Testis (tissue), 2 donors: Measurements from ENCODE around the gene TUT4.

ENCODE experiments used
- CTCF ChIP-seq, 3 experiments: fragments of 450-650 bp in 2 of 3; fragments of 200-600 bp in 1 of 3; sonication (generic) in 1 of 3; IDR thresholded peaks; one replicate each; pipeline ENCODE4 v1.5.1; 2016 to 2019; ENCODE audit warnings: antibody characterized with exemption in 3 of 3, mild to moderate bottlenecking in 2 of 3, moderate library complexity in 1 of 3
- POLR2A ChIP-seq: fragments of 450-650 bp; IDR thresholded peaks from one replicate; pipeline ENCODE4 v1.6.1; 2017; ENCODE audit warnings: antibody characterized with exemption, mild to moderate bottlenecking, moderate library complexity

GRCh38 chr1:52574594-52574993 lies 21.7 kb upstream of the TUT4 start:
- TF ChIP-seq CTCF (IDR thresholded peaks at IDR 0.05) = no peak
- TF ChIP-seq POLR2A = no peak
